Rectal smooth muscle tissue (tissue), 1 donor: ENCODE data around the gene APC2.
"Not testable (repeated sequence)": the region's sequence is repeated elsewhere in the genome, so short reads cannot be mapped to it uniquely, and the experiment has no call there.

Experiments used
- H3K27ac ChIP-seq: one replicate; pipeline ENCODE4 v1.7.0; 2013; ENCODE audit warnings: low read depth, low read length, inconsistent platforms
- H3K27me3 ChIP-seq: one replicate; pipeline ENCODE4 v1.7.0; 2013; ENCODE audit warnings: low read length; ENCODE audit not compliant: control insufficient read depth, insufficient read depth
- H3K36me3 ChIP-seq: one replicate; pipeline ENCODE4 v1.7.0; 2013; ENCODE audit warnings: low read length; ENCODE audit not compliant: control insufficient read depth, insufficient read depth
- H3K4me1 ChIP-seq: one replicate; pipeline ENCODE4 v1.7.0; 2013; ENCODE audit warnings: low read length; ENCODE audit not compliant: control insufficient read depth, insufficient read depth
- H3K4me3 ChIP-seq: one replicate; pipeline ENCODE4 v1.7.0; 2013; ENCODE audit warnings: low read length
- H3K9ac ChIP-seq: one replicate; pipeline ENCODE4 v1.7.0; 2013; ENCODE audit warnings: low read length

The APC2 gene

DNA sequence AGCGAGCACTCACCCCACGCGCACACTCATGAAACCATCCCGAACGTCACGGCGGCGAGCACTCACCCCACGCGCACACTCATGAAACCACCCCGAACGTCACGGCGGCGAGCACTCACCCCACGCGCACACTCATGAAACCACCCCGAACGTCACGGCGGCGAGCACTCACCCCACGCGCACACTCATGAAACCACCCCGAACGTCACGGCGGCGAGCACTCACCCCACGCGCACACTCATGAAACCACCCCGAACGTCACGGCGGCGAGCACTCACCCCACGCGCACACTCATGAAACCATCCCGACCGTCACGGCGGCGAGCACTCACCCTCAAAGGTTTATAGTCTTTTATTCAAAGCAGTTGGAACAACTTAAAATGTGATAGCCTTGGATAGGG, 29.8 kb upstream of the APC2 start:
- not testable (repeated sequence) for H3K27ac ChIP-seq, H3K27me3 ChIP-seq, H3K4me3 ChIP-seq, H3K9ac ChIP-seq
- peaks cover 23% of the 10 kb centered on the region for H3K4me1 ChIP-seq
- H3K36me3 ChIP-seq: peaks cover 32% of the 10 kb centered on the region

DNA sequence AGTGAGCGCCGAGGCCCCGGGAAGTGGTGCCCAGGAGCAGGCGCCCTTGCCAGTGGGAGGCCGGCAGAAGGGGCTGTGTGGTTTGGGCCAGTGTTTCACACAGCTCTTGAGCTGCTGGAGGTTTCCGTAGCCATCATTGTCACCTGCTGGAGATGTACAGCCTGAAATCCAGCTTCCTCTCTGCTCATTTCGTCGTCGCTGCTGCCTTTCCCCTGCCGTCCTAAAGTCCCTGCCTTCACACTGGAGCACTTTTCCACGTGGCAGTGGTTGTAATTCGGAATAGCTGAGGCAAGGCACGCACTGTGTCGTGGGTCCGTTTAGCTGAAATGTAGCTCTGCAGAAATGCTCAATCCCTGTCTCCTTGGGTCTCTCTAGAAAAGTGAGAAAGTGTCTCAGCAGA, 29.3 kb upstream of the APC2 start:
- Histone ChIP-seq H3K36me3 (peaks cover 37% of the 10 kb centered on the region), H3K4me3 (no peak overlapping the region), H3K4me1 (peaks cover 20% of the 10 kb centered on the region), H3K27ac (no peak overlapping the region), H3K9ac (no peak overlapping the region), H3K27me3 (no peaks in the 10 kb centered on the region)

DNA sequence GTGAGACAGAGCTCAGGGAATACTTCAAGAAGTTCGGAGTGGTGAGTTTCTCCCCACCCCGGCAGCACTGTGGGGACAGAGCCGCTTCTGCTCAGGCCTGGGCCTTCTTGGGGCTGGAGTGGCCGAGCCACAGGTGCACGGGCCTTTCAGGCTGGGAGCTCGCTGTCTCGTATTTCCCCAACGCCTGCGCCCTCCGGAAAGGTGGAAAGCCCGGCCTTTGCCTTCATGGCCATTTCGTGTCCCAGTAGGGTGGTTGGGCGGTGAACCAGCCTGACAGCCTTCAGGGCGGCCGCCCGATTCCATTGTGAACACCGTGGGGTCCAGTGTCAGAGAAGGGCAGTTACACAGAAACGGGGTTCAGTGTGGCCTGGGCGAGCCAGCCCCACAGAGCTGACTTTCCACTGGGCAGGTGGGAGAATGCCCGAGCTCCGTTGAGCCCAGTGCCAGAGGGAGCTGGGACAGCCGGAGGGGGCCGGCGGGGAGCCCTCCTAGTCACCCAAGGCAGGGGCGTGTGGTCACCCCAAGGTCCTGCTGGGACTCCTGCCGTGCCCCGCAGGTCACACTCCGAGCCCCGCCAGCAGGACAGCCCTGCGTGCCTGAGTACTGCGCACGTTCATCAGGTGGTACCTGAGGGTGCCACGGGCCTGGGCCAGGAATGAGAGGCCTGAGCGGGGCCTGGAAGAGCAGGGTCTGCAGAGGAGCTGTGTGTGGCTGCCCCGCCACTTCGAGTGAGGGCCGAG, 28.5 kb upstream of the APC2 start:
- Histone ChIP-seq H3K36me3 (peaks cover 42% of the 10 kb centered on the region), H3K4me3 (no peak overlapping the region), H3K9ac (no peak overlapping the region), H3K4me1 (peaks cover 12% of the 10 kb centered on the region), H3K27me3 (no peaks in the 10 kb centered on the region), H3K27ac (peak overlapping the region; percentile 63)

DNA sequence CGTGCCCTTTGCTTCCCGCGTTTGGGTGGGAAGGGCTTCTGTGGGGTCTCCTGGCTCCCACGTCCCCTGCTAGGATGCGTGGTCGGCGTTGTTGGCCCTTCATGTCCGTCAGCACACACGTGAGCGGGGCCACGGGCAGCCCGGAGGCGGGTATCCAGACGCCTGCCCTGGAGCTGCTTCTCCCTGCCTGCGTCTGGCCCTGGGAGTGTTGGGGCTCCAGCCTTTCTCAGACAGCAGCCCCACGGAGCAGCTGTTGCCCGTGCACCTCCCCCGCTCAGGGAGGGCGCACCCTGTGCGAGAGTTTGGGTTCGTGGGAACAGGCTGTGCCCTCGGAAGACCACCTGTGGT, 28.0 kb upstream of the APC2 start:
- peaks cover 42% of the 10 kb centered on the region for H3K36me3 ChIP-seq
- peak overlapping the region; percentile 63 for H3K27ac ChIP-seq
- H3K4me3 ChIP-seq: no peak overlapping the region
- no peak overlapping the region for H3K9ac ChIP-seq
- H3K27me3 ChIP-seq: no peaks in the 10 kb centered on the region
- H3K4me1 ChIP-seq: peaks cover 10% of the 10 kb centered on the region

- Histone ChIP-seq H3K9ac (no peak overlapping the region), H3K36me3 (peaks cover 42% of the 10 kb centered on the region), H3K27me3 (no peaks in the 10 kb centered on the region), H3K27ac (peak overlapping the region; percentile 63), H3K4me3 (no peak overlapping the region), H3K4me1 (peaks cover 7% of the 10 kb centered on the region)
These were observed 27.6 kb upstream of the APC2 start for GRCh38 chr19:1422360-1422759.

GRCh38 chr19:1422943-1423342, 27.0 kb upstream of the APC2 start:
- Histone ChIP-seq H3K27ac (peak overlapping the region; percentile 33), H3K9ac (no peak overlapping the region), H3K36me3 (peaks cover 42% of the 10 kb centered on the region), H3K4me1 (peaks cover 7% of the 10 kb centered on the region), H3K4me3 (no peak overlapping the region), H3K27me3 (no peaks in the 10 kb centered on the region)

DNA sequence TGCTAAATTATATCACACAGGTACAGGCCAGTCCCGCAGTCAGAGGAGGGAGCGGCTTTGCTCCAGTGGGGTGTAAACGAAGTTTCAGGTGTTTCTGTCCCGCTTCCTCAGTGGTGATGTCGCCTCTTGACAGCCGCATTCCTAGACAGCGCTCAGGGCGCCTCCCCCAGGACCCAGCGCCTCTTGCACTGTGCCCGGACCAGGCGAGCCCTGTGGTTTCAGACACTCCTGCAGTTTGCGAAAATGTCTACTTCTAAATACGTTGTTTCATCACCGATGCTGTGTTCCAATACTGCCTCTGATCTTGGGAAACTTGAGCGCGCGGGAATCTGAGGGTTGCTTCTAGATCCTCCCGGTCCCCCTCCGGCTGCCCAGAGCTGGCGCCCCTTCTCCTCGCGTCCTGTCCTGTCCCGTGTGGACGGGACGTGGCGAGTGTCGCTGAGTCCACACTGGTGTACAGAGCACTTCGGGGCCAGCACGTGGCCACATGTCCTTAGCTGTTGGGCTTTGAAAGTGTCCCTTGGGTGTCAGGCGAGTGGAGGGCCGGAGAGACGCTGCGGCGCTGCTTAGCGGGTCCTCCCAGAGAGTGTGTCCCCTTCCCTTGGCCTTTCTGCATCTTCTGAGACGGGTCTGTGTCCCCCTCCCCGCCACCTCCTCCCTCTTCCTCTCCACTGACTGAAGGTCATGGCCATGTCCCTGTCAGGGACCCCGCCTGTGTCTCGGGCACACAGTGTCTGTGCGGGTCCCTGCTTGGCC, 26.3 kb upstream of the APC2 start:
- Histone ChIP-seq H3K27ac (no peak overlapping the region), H3K4me1 (peaks cover 7% of the 10 kb centered on the region), H3K27me3 (no peaks in the 10 kb centered on the region), H3K4me3 (no peak overlapping the region), H3K36me3 (peaks cover 44% of the 10 kb centered on the region), H3K9ac (no peak overlapping the region)

DNA sequence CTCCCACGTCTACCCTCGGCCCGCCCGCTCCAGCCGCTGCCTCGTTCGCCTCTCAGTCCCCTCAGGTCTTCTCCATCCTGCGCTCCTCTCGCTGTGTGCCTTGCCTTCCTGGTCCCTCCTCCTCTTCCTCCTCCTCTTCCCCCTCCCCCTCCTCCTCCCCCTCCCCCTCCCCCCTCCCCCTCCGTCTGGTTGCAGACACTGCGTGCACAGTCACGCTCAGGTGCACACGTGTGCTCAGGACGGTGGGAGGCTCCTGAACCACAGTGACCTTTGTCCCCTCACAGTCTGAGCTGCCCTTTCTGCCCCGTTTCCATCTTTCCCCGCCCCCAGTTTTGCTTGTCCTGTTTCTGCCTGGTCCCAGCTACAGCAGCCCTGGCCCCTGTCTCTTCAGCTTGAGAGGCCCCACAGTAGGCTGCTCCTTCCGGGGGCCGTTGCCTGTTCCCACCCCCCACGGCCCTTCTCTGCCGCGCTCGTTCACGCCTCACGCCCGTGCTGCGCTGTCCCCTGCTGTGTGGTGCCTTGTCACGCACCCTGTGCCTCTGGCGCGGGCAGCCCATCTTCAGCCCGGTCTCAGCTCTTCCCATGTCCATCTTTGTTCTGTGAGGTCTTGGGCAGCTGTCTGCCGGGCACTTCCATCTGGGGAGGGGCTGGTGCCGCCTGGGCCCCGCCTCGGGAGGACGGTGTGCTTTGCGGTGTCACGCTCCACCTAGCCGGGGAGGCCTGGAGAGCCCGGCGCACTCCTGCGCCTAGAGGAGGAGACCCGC, 25.5 kb upstream of the APC2 start:
- peaks cover 7% of the 10 kb centered on the region for H3K4me1 ChIP-seq
- H3K9ac ChIP-seq: no peak overlapping the region
- peaks cover 42% of the 10 kb centered on the region for H3K36me3 ChIP-seq
- H3K4me3 ChIP-seq: no peak overlapping the region
- no peaks in the 10 kb centered on the region for H3K27me3 ChIP-seq
- no peak overlapping the region for H3K27ac ChIP-seq

DNA sequence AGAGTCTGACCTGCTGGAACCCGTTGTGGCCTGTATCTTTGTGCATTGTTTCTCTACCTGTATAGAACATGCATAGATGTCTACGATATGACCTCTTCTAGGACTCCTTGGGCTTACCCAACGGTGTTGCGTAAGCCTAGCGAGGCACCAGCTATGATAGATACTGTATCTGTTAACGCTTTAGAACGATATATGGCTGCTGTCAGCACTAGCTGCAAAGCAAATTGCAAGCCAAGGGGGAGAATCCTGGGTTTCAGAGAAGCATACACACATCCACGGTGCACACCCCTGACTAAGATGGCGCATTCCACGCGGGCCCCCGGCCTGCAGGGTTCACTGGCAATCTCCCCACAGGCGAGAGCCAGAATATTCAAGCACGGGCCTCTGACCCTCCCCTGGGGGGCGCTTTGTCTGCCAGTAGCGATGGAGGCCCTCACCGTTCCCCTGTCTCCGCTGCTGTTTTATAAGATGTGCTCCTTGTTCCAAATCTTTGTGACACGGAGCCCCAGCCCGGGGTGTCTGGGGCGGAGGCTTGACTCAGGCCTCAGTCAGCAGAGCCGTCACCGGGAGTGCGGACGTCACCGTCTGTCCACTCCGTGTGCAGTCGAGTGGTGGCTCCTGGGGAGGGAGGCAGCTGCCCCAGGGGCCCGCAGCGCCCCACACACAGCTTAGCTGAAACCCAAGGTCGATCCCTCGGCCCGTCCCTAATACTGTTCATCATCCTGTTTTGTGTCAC, 24.7 kb upstream of the APC2 start:
- Histone ChIP-seq H3K9ac (no peak overlapping the region), H3K4me1 (peaks cover 7% of the 10 kb centered on the region), H3K27me3 (no peaks in the 10 kb centered on the region), H3K36me3 (peaks cover 47% of the 10 kb centered on the region), H3K4me3 (no peak overlapping the region), H3K27ac (no peak overlapping the region)

- peaks cover 43% of the 10 kb centered on the region for H3K36me3 ChIP-seq
These were observed 24.0 kb upstream of the APC2 start for GRCh38 chr19:1425902-1426301.

DNA sequence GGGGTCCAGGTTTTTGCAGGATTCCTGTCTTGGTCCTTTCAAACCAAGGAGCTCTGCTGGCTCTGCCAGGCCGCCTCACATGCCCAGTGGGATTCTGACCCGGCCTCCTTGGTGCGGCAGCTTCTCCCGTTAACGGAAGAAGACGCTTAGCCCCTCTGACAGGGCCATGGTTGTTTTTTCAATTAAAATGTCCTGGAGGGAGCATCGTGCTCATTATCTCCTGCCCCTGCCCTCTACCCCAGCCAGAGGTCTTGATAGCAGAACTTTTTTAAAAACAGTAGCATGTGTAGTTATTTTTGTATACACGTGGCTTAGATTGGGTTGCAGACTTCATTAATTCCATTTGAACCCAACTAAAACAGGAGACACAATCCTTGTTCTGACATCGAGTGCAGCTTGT, 23.2 kb upstream of the APC2 start:
- Histone ChIP-seq H3K36me3 (peaks cover 39% of the 10 kb centered on the region), H3K4me1 (peaks cover 7% of the 10 kb centered on the region), H3K4me3 (no peak overlapping the region), H3K27me3 (no peaks in the 10 kb centered on the region), H3K9ac (no peak overlapping the region), H3K27ac (no peak overlapping the region)

More at GRCh38 chr19:1425902-1426301, 24.0 kb upstream of the APC2 start:
- H3K27me3 ChIP-seq: no peaks in the 10 kb centered on the region
- peaks cover 7% of the 10 kb centered on the region for H3K4me1 ChIP-seq
- H3K4me3 ChIP-seq: no peak overlapping the region
- H3K9ac ChIP-seq: no peak overlapping the region
- no peak overlapping the region for H3K27ac ChIP-seq
